GM12873 (cell line): ENCODE measurements around the gene FAAP20.

ENCODE experiments used
- CTCF ChIP-seq: IDR thresholded peaks from 2 replicates; pipeline ENCODE4 v1.5.1; 2012; ENCODE audit warnings: low read depth, mild to moderate bottlenecking, moderate library complexity, low read length, control low read depth; ENCODE audit not compliant: insufficient read depth; ENCODE audit errors: missing control alignments

The FAAP20 gene

GRCh38 chr1:2165646-2166045 lies 28.9 kb downstream of the FAAP20 start:
- TF ChIP-seq CTCF = no peak

GRCh38 chr1:2163205-2163604 lies 31.4 kb downstream of the FAAP20 start:
- TF ChIP-seq CTCF = no peak

- TF ChIP-seq CTCF = no peak
Observed at GRCh38 chr1:2160451-2161300, 33.9 kb downstream of the FAAP20 start.

- no peak for TF ChIP-seq CTCF
Observed at GRCh38 chr1:2159124-2159523, 35.4 kb downstream of the FAAP20 start.

GRCh38 chr1:2158272-2158671 lies 36.3 kb downstream of the FAAP20 start:
- no peak for TF ChIP-seq CTCF

GRCh38 chr1:2157856-2158255 lies 36.7 kb downstream of the FAAP20 start:
- no peak for TF ChIP-seq CTCF

- no peak for TF ChIP-seq CTCF
Observed at GRCh38 chr1:2156866-2157265, 37.7 kb downstream of the FAAP20 start.
